Hepatocyte (in vitro differentiated cells): ENCODE data around the gene ALOX12. TPM values are rescaled to one million over a fixed set of nuclear protein-coding genes. Genes with fewer than 3 reads are reported as not detected.

Source experiments
- DNase-seq: peaks from one replicate; pipeline ENCODE4 v3.0.0-alpha.2; 2016; ENCODE audit warnings: low spot score
- H2AFZ ChIP-seq: fragments of 200-600 bp; sonication (generic); 2 replicates; pipeline ENCODE4 v1.6.0; 2016; ENCODE audit warnings: antibody characterized with exemption, mild to moderate bottlenecking
- H3K27ac ChIP-seq: fragments of 200-600 bp; sonication (generic); 2 replicates; pipeline ENCODE4 v1.5.1; 2016; ENCODE audit warnings: mild to moderate bottlenecking
- H3K27me3 ChIP-seq: fragments of 200-600 bp; sonication (generic); 2 replicates; pipeline ENCODE4 v1.6.1; 2016
- H3K36me3 ChIP-seq: fragments of 200-600 bp; sonication (generic); replicated peaks from 2 replicates; pipeline ENCODE4 v1.5.1; 2016; ENCODE audit warnings: low read depth; ENCODE audit not compliant: insufficient read depth
- H3K4me1 ChIP-seq: fragments of 200-600 bp; sonication (generic); 2 replicates; pipeline ENCODE4 v1.5.1; 2016; ENCODE audit warnings: mild to moderate bottlenecking, moderate library complexity; ENCODE audit not compliant: insufficient read depth
- H3K4me2 ChIP-seq: fragments of 200-600 bp; sonication (generic); 2 replicates; pipeline ENCODE4 v1.6.0; 2016
- H3K4me3 ChIP-seq: fragments of 200-600 bp; sonication (generic); 2 replicates; pipeline ENCODE4 v1.5.1; 2016; ENCODE audit warnings: mild to moderate bottlenecking
- H3K79me2 ChIP-seq: fragments of 200-600 bp; sonication (generic); 2 replicates; pipeline ENCODE4 v1.6.0; 2017; ENCODE audit warnings: mild to moderate bottlenecking
- H3K9me2 ChIP-seq: fragments of 200-600 bp; sonication (generic); replicated peaks from 2 replicates; pipeline ENCODE4 v1.6.0; 2017; ENCODE audit warnings: mild to moderate bottlenecking; ENCODE audit not compliant: insufficient read depth
- H3K9me3 ChIP-seq: fragments of 200-600 bp; sonication (generic); 2 replicates; pipeline ENCODE4 v1.5.1; 2016; ENCODE audit warnings: low read depth, mild to moderate bottlenecking
- H4K20me1 ChIP-seq: fragments of 200-600 bp; sonication (generic); 2 replicates; pipeline ENCODE4 v1.6.0; 2016; ENCODE audit warnings: mild to moderate bottlenecking; ENCODE audit not compliant: insufficient read depth, poor library complexity, severe bottlenecking
- EZH2 ChIP-seq: fragments of 200-600 bp; sonication (generic); IDR thresholded peaks from 2 replicates; pipeline ENCODE4 v1.6.1; 2016; ENCODE audit warnings: antibody characterized with exemption, mild to moderate bottlenecking, borderline replicate concordance
- EZH2phosphoT487 ChIP-seq: fragments of 200-600 bp; sonication (generic); IDR thresholded peaks from one replicate; pipeline ENCODE4 v1.6.1; 2018; ENCODE audit warnings: antibody characterized with exemption, mild to moderate bottlenecking, low read depth, moderate library complexity; ENCODE audit not compliant: unreplicated experiment, severe bottlenecking
- WGBS: methylation state at CpG from one replicate; pipeline ENCODE4 v1.1.6; 2016; ENCODE audit warnings: low lambda C conversion rate; ENCODE audit errors: missing lambda C conversion rate; 5-methylcytosine and 5-hydroxymethylcytosine counted together
- microRNA counts: library from miRNA; unstranded; fragments of <30 nt; microRNA quantifications from one replicate; lab custom pipeline; 2017
- polyA plus RNA-seq: library from polyadenylated mRNA; unstranded; fragments of >200 nt; fragmentation: Nextera tagmentation; extraction: Ambion mirVana; gene quantifications from 2 replicates; pipeline ENCODE4 v1.2.1, GENCODE V29; 2016
- small RNA-seq: library from RNA; depleted of rRNA; stranded (forward); fragments of <200 nt; gene quantifications from one replicate; pipeline ENCODE3, GENCODE V24; 2014
- total RNA-seq: library from RNA; depleted of rRNA; stranded (reverse); fragments of >200 nt; gene quantifications from 2 replicates; pipeline ENCODE4 v1.2.3, GENCODE V29; 2014
- TF ChIP-seq, protein P1 (sequence below): fragments of 200-600 bp; sonication (generic); IDR thresholded peaks from 2 replicates; pipeline ENCODE4 v1.5.1; 2016; ENCODE audit warnings: antibody characterized with exemption, mild to moderate bottlenecking; ENCODE audit not compliant: poor library complexity

The ALOX12 gene
- total and polyA plus RNA-seq, 2 experiments from 2014 or later, result 0.33 TPM; not detected in 1

DNA sequence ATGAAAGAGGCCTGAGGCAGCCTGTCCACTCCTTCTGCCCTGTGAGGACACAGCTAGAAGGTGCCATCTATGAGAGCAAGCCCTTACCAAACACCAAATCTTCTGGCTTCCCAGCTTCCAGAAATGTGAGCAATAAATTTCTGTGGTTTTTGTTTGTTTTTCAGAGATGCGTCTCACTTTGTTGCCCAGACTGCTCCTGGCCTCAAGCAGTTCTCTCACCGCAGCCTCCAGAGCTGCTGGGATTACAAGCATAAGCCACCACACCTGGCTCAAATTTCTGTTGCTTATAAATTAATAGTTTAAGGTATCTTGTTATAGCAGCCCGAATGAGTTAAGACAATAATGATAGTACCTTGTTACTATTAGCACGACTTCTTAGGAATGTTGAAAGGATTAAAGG lies 60.5 kb downstream of the ALOX12 start:
- Histone ChIP-seq H3K9me2 (no peaks in the 10 kb centered on the region), H2AFZ (no peak overlapping the region), H3K4me3 (no peak overlapping the region), H4K20me1 (no peaks in the 10 kb centered on the region), H3K36me3 (no peaks in the 10 kb centered on the region), H3K79me2 (no peaks in the 10 kb centered on the region), H3K27ac (no peak overlapping the region), H3K4me2 (no peak overlapping the region), H3K9me3 (no peaks in the 10 kb centered on the region), H3K4me1 (no peaks in the 10 kb centered on the region), H3K27me3 (no peaks in the 10 kb centered on the region)
- no peak for DNase-seq
- WGBS, result 69% methylated on average over 4 of the region's 4 CpGs
- TF ChIP-seq, protein P1, sequence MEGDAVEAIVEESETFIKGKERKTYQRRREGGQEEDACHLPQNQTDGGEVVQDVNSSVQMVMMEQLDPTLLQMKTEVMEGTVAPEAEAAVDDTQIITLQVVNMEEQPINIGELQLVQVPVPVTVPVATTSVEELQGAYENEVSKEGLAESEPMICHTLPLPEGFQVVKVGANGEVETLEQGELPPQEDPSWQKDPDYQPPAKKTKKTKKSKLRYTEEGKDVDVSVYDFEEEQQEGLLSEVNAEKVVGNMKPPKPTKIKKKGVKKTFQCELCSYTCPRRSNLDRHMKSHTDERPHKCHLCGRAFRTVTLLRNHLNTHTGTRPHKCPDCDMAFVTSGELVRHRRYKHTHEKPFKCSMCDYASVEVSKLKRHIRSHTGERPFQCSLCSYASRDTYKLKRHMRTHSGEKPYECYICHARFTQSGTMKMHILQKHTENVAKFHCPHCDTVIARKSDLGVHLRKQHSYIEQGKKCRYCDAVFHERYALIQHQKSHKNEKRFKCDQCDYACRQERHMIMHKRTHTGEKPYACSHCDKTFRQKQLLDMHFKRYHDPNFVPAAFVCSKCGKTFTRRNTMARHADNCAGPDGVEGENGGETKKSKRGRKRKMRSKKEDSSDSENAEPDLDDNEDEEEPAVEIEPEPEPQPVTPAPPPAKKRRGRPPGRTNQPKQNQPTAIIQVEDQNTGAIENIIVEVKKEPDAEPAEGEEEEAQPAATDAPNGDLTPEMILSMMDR, result no peak
- no peak for TF ChIP-seq EZH2phosphoT487
- no peak for TF ChIP-seq EZH2

DNA sequence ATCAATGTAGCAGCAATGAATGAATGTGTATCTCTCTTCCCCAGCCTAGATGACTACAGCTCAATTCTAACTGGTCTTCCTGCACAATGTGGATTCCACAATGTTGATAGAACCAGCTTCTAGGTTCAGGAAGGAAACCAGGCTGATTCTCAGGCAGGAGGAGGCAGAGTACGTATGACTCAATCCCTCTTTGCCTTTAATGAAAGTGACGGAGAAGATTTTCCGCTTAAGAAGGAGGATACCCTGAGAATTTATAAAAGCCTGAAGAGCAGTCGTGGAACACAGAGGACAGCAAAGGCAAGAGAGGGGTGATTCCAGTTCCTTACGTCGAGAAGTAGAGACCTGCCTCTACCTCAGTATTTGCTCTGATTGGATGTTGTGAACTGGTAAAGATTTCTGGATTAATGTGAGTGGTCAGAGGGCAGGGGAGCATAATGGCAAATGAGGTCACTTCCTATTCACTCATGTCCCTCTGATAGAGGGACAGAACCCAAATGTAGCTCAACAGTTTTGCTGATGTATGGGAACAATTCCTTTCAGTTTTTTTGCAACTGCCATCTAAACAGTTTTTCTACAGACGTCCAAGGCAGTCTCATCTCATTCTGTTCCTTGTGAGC lies 63.1 kb downstream of the ALOX12 start:
- Histone ChIP-seq H3K4me1 (no peaks in the 10 kb centered on the region), H3K9me2 (no peaks in the 10 kb centered on the region), H3K4me2 (no peak overlapping the region), H3K27me3 (no peaks in the 10 kb centered on the region), H3K4me3 (no peak overlapping the region), H3K9me3 (no peaks in the 10 kb centered on the region), H3K79me2 (no peaks in the 10 kb centered on the region), H3K27ac (no peak overlapping the region), H4K20me1 (no peaks in the 10 kb centered on the region), H3K36me3 (no peaks in the 10 kb centered on the region), H2AFZ (no peak overlapping the region)
- 82% methylated on average over 7 of the region's 7 CpGs for WGBS
- no peak for DNase-seq
- TF ChIP-seq EZH2 (no peak), EZH2phosphoT487 (no peak)
- TF ChIP-seq, protein P1, result no peak

MicroRNA genes within 50 kb of the gene (microRNA counts, 767-probe panel; counts per million panel counts)
- microRNA hsa-miR-195-5p (lab: Ali Mortazavi, UCI), result not detected
- microRNA hsa-miR-497-5p (lab: Ali Mortazavi, UCI), result not detected

Small RNAs within 50 kb of the gene (small RNA-seq; reads per million reads assigned to genes)
- not detected for gene AC120057.1

Other genes with a start within 250 kb of the ALOX12 start
- 3.3 and 4.1 TPM in 2 replicates for gene XAF1, start 240.0 kb upstream of the ALOX12 start, total RNA-seq
- gene XAF1, start 240.0 kb upstream of the ALOX12 start, polyA plus RNA-seq, result 1.2 and 1.9 TPM in 2 replicates
- gene FBXO39, start 219.8 kb upstream of the ALOX12 start, total RNA-seq, result not detected in 2 replicates
- gene FBXO39, start 219.8 kb upstream of the ALOX12 start, polyA plus RNA-seq, result 0.28 TPM in 1 of 2 replicates, not detected in the other
- gene TEKT1, start 164.3 kb upstream of the ALOX12 start, total RNA-seq, result 0.07 TPM in 1 of 2 replicates, not detected in the other
- gene TEKT1, start 164.3 kb upstream of the ALOX12 start, polyA plus RNA-seq, result not detected in 2 replicates
- 309 and 434 TPM in 2 replicates for gene RNASEK, start 16.6 kb downstream of the ALOX12 start, total RNA-seq
- gene RNASEK, start 16.6 kb downstream of the ALOX12 start, polyA plus RNA-seq, result 889 and 995 TPM in 2 replicates
- 0.53 and 1.1 TPM in 2 replicates for gene BCL6B, start 27.0 kb downstream of the ALOX12 start, total RNA-seq
- 0.95 and 1.1 TPM in 2 replicates for gene BCL6B, start 27.0 kb downstream of the ALOX12 start, polyA plus RNA-seq
- 6.2 TPM in 2 replicates for gene SLC16A13, start 40.0 kb downstream of the ALOX12 start, total RNA-seq
- 18.8 and 21.1 TPM in 2 replicates for gene SLC16A13, start 40.0 kb downstream of the ALOX12 start, polyA plus RNA-seq
- gene SLC16A11, start 48.0 kb downstream of the ALOX12 start, total RNA-seq, result 0.93 TPM in 1 of 2 replicates, not detected in the other
- gene SLC16A11, start 48.0 kb downstream of the ALOX12 start, polyA plus RNA-seq, result 2.4 and 3.6 TPM in 2 replicates
- gene CLEC10A, start 84.2 kb downstream of the ALOX12 start, total RNA-seq, result 0.24 and 0.37 TPM in 2 replicates
- gene CLEC10A, start 84.2 kb downstream of the ALOX12 start, polyA plus RNA-seq, result 0.17 and 0.21 TPM in 2 replicates
- gene ASGR2, start 118.8 kb downstream of the ALOX12 start, total RNA-seq, result 53.5 and 65.5 TPM in 2 replicates
- gene ASGR2, start 118.8 kb downstream of the ALOX12 start, polyA plus RNA-seq, result 68.2 and 90.6 TPM in 2 replicates
- 59.6 and 74.0 TPM in 2 replicates for gene ASGR1, start 183.3 kb downstream of the ALOX12 start, total RNA-seq
- 113 and 140 TPM in 2 replicates for gene ASGR1, start 183.3 kb downstream of the ALOX12 start, polyA plus RNA-seq
- gene DLG4, start 223.8 kb downstream of the ALOX12 start, total RNA-seq, result 8.4 and 10.7 TPM in 2 replicates
- 2.9 and 7.6 TPM in 2 replicates for gene DLG4, start 223.8 kb downstream of the ALOX12 start, polyA plus RNA-seq
- gene ACADVL, start 223.9 kb downstream of the ALOX12 start, total RNA-seq, result 298 and 469 TPM in 2 replicates
- 1,250 and 1,676 TPM in 2 replicates for gene ACADVL, start 223.9 kb downstream of the ALOX12 start, polyA plus RNA-seq
- 56.1 and 62.1 TPM in 2 replicates for gene DVL2, start 238.5 kb downstream of the ALOX12 start, total RNA-seq
- 74.6 and 74.7 TPM in 2 replicates for gene DVL2, start 238.5 kb downstream of the ALOX12 start, polyA plus RNA-seq
- gene PHF23, start 243.4 kb downstream of the ALOX12 start, total RNA-seq, result 53.9 and 57.9 TPM in 2 replicates
- gene PHF23, start 243.4 kb downstream of the ALOX12 start, polyA plus RNA-seq, result 77.7 and 78.6 TPM in 2 replicates
- gene GABARAP, start 246.4 kb downstream of the ALOX12 start, total RNA-seq, result 309 and 327 TPM in 2 replicates
- 992 and 1,031 TPM in 2 replicates for gene GABARAP, start 246.4 kb downstream of the ALOX12 start, polyA plus RNA-seq